Measurements from ENCODE around the gene NDUFS3. TPM values are rescaled to one million over a fixed set of nuclear protein-coding genes. Genes with fewer than 3 reads are reported as not detected.

NDUFS3 gene
- total RNA-seq, 6 donors from 2014 or later = 42.5 to 92.6 (median 72.2) TPM

- no peak overlapping the region for H3K27ac ChIP-seq
- WGBS, 2 donors = 56 to 71% methylated on average over 6 of the region's 6 CpGs
- H3K4me1 ChIP-seq = no peaks in the 10 kb centered on the region
- peak in 1 of 2 donors; percentile 45 for ATAC-seq (ENCODE audit: low FRiP score in 2 of 2)
- no peak overlapping the region for H3K4me3 ChIP-seq
- TF ChIP-seq POLR2A (IDR thresholded peaks at IDR 0.05) (no peak), EP300 (IDR thresholded peaks at IDR 0.05) (no peak)
- no peak for DNase-seq
- H3K36me3 ChIP-seq = peaks cover 0 to 10% (median 4%) of the 10 kb centered on the region in 4 donors
- H3K27me3 ChIP-seq = no peaks in the 10 kb centered on the region
- no peaks in the 10 kb centered on the region for H3K9me3 ChIP-seq
Observed at GRCh38 chr11:47611348-47611794, 32.5 kb downstream of the NDUFS3 start.

GRCh38 chr11:47615249-47615648, 36.4 kb downstream of the NDUFS3 start:
- TF ChIP-seq POLR2AphosphoS5 (IDR thresholded peaks at IDR 0.05) (no peak), CTCF (IDR thresholded peaks at IDR 0.05) (no peak), EP300 (IDR thresholded peaks at IDR 0.05) (no peak), POLR2A (IDR thresholded peaks at IDR 0.05) (no peak)
- Histone ChIP-seq H3K4me1 (no peaks in the 10 kb centered on the region), H3K4me3 (no peak overlapping the region), H3K27ac (no peak overlapping the region), H3K27me3 (no peaks in the 10 kb centered on the region), H3K9me3 (no peaks in the 10 kb centered on the region), H3K36me3 (peaks cover 0 to 40% (median 16%) of the 10 kb centered on the region in 4 donors)
- DNase-seq = no peak
- ATAC-seq (ENCODE audit: low FRiP score in 2 of 2) = no peak

GRCh38 chr11:47616726-47617416, 38.0 kb downstream of the NDUFS3 start:
- H3K36me3 ChIP-seq = peaks cover 0 to 50% (median 27%) of the 10 kb centered on the region in 4 donors
- H3K4me1 ChIP-seq = no peaks in the 10 kb centered on the region
- ATAC-seq (ENCODE audit: low FRiP score in 2 of 2) (peak; percentile 11 to 85), DNase-seq (no peak)
- H3K27ac ChIP-seq = no peak overlapping the region
- H3K4me3 ChIP-seq = no peak overlapping the region
- TF ChIP-seq POLR2A (IDR thresholded peaks at IDR 0.05) (no peak), CTCF (IDR thresholded peaks at IDR 0.05) (peak; percentile 16 to 46 (median 41))
- H3K27me3 ChIP-seq = no peaks in the 10 kb centered on the region
- no peaks in the 10 kb centered on the region for H3K9me3 ChIP-seq
- 89 to 92% methylated on average over 10 of the region's 10 CpGs for WGBS, 2 donors

GRCh38 chr11:47617417-47617809, 38.5 kb downstream of the NDUFS3 start:
- Histone ChIP-seq H3K36me3 (peaks cover 4 to 55% (median 30%) of the 10 kb centered on the region in 4 donors), H3K27ac (no peak overlapping the region), H3K4me3 (no peak overlapping the region), H3K9me3 (no peaks in the 10 kb centered on the region), H3K4me1 (no peaks in the 10 kb centered on the region), H3K27me3 (no peaks in the 10 kb centered on the region)
- WGBS, 2 donors = 40 to 48% methylated on average over 3 of the region's 3 CpGs
- TF ChIP-seq POLR2AphosphoS5 (IDR thresholded peaks at IDR 0.05) = no peak
- no peak for TF ChIP-seq EP300 (IDR thresholded peaks at IDR 0.05)
- ATAC-seq (ENCODE audit: low FRiP score in 2 of 2) (no peak), DNase-seq (no peak)

- ATAC-seq (ENCODE audit: low FRiP score in 2 of 2) = no peak
- TF ChIP-seq CTCF (IDR thresholded peaks at IDR 0.05) (no peak), POLR2AphosphoS5 (IDR thresholded peaks at IDR 0.05) (no peak), EP300 (IDR thresholded peaks at IDR 0.05) (no peak), POLR2A (IDR thresholded peaks at IDR 0.05) (no peak)
- WGBS, 2 donors = 90 to 96% methylated on average over 2 of the region's 2 CpGs
- no peak for DNase-seq
- Histone ChIP-seq H3K27me3 (no peaks in the 10 kb centered on the region), H3K9me3 (no peaks in the 10 kb centered on the region), H3K36me3 (peaks cover 19 to 90% (median 51%) of the 10 kb centered on the region in 4 donors), H3K4me3 (no peak overlapping the region), H3K27ac (no peak overlapping the region), H3K4me1 (no peaks in the 10 kb centered on the region)
Observed at GRCh38 chr11:47620836-47621378, 42.0 kb downstream of the NDUFS3 start.

GRCh38 chr11:47626234-47626633, 47.4 kb downstream of the NDUFS3 start:
- H3K27me3 ChIP-seq = no peaks in the 10 kb centered on the region

More at GRCh38 chr11:47626234-47626633, 47.4 kb downstream of the NDUFS3 start:
- H3K36me3 ChIP-seq = peaks cover 49 to 100% (median 69%) of the 10 kb centered on the region in 4 donors
- 91 to 97% methylated on average over 8 of the region's 8 CpGs for WGBS, 2 donors
- H3K4me3 ChIP-seq = no peak overlapping the region
- no peaks in the 10 kb centered on the region for H3K9me3 ChIP-seq
- ATAC-seq (ENCODE audit: low FRiP score in 2 of 2) = no peak
- H3K27ac ChIP-seq = no peak overlapping the region
- TF ChIP-seq CTCF (IDR thresholded peaks at IDR 0.05) = no peak
- no peak for TF ChIP-seq POLR2A (IDR thresholded peaks at IDR 0.05)
- no peak for TF ChIP-seq POLR2AphosphoS5 (IDR thresholded peaks at IDR 0.05)
- no peak for TF ChIP-seq EP300 (IDR thresholded peaks at IDR 0.05)
- no peaks in the 10 kb centered on the region for H3K4me1 ChIP-seq
- DNase-seq = no peak
